SHP77 treated with DMSO at 0.1 percent for 48 hours (cell line): ENCODE results near the gene KIAA0232.
A peak's percentile ranks its signal among the peaks of the same experiment; 100 is the strongest.
"Not testable (repeated sequence)": the region's sequence is repeated elsewhere in the genome, so short reads cannot be mapped to it uniquely, and the experiment has no call there.

ENCODE experiments used
- DNase-seq: peaks from one replicate; lab custom pipeline; 2025; lab: John Stamatoyannopoulos, UW

KIAA0232 gene

GRCh38 chr4:6776920-6777635, 5.4 kb upstream of the KIAA0232 start:
- DNase-seq: no peak

- DNase-seq: no peak
Observed at GRCh38 chr4:6777636-6778281, 4.8 kb upstream of the KIAA0232 start.

GRCh38 chr4:6778435-6778834, 4.1 kb upstream of the KIAA0232 start:
- no peak for DNase-seq

DNA sequence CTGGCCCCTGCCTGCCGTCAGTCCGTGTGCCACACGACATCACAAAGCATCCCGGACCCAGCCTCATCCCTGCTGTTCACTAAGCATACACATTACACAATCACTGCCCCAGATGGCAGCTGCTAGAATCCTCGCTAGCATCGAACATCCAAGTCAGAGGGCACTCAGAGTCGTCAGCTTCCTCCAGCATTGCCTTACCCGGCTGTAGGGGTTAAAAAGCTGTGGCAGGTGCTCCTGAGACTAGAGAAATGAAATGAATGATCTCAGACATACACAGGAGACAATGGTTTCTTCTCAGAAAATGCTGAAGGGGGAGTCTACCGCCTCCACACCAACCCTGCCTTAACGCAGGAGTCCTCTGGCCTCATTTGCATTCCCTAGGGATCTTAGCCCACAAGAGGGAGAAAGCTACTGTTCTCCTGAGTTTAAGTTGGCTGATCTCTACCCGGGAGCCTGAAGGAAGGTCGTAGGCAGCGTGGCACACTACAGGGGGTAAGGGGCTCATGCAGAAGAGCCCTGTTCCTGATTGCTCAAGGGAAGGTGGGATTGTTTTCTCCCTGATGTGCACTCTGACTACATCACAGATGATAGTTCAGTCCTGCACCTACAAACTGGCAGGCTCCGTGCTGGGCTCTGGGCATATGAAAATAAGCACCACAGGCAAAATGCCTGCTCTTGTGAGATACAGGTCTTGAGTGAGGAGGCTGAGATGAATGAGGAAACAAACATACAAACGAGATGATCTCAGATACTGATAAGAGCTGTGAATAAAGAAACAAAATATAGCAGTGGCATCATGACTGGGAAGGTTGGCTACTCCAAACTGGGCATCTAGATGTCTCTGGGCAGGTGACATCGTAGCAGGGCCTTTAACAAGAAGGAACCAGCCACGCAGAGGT, 2.6 kb upstream of the KIAA0232 start:
- DNase-seq: peak; percentile 48

DNA sequence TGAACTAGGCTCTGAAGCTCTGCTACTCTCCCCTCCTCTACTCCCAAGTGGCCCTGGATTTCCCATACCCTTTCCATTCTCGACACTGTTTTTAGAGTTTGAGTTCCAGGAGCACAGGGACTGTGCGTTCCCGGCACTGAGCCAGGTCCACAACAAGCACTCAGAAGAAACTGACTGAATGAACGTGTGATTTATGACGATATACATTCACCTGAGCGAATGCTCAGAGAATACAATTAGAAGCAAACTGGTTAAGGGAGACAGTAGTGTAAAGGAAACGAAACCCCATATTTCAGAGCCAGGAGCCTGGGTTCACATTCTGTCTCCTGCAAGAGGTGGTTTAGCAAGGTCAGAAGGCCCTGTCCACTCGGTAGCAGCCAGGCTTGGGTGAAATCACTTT, 1.4 kb upstream of the KIAA0232 start:
- DNase-seq: no peak

GRCh38 chr4:6781561-6781960, 966 bp upstream of the KIAA0232 start:
- DNase-seq: no peak

- DNase-seq: no peak
Observed at GRCh38 chr4:6782846-6783110, 251 bp downstream of the KIAA0232 start.

DNA sequence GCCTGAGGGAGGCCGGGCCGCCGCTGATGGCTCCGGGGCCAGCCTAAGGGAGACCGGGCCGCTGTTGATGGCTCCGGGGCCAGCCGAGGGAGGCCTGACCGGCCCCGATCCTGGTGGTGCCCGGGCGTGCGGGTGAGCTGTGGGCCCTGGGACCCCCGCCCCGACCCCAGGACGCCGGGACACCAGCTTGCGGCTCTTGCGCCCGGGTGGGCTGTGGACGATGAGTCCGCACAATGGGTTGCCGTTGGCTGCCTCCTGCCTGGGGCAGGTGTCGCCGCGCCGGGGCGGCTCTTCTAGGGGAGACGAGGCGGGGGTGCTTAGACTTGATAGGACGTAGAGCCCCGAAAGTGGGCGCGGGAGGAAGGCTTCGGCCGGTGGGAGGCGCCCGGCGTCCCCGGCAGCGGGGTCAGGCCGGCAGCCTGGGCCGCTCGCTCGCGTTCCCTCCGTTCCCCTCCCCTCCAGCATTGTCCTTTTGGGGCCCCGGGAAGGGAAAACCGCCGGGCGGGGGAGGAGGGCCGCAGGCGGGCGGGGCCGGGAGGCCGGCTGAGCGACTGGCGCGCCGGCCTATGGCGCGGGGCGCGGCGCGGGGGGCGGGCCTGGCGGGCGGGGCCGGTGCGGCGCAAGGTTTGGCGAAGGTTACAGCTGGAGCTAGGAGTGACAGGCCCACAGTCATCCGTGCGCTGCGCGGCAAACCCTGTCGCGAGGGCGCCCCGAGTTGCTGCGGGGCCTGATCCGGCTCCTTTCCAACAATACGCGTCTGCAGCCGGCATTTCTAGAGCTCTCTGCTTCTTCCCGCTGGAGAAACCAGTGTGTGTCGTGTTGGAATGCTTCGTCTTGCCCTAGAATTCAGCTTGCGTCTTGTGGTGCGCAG, 819 bp downstream of the KIAA0232 start:
- DNase-seq: no peak

DNA sequence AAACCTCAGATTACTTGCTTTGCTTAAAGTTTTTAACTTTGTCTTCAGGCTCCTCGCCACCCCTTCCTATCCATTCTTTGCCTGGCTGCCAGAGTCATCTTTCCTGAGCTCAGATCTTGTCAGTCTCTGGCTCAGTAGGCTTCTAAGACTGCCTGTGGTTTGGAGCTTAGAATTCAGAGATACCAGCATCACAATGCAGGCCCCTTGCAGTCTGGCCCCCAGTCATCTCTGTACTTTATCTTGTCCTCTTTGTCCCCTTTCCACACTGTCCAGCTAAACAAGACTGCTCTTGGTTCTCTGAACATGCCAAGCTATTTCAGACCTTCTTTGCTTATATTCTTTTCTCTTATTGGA, 3.0 kb downstream of the KIAA0232 start:
- no peak for DNase-seq

GRCh38 chr4:6788123-6788522, 5.6 kb downstream of the KIAA0232 start:
- DNase-seq: no peak

DNA sequence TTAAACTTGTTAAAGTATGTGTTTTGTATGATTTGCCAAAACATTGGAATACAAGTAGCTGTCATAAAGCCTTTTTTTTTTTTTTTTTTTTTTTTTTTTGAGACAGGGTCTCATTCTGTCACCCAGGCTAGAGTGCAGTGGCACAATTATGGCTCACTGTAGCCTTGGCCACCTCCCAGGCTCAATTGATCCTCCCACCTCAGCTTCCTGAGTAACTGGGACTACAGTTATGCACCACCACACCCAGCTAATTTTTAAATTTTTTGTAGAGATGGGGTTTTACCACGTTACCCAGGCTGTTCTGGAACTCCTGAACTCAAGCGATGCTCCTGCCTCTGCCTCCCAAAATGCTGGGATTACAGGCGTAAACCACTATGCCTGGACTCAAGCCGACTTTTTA, 8.7 kb downstream of the KIAA0232 start:
- not testable (repeated sequence) for DNase-seq

- DNase-seq: not testable (repeated sequence)
Observed at GRCh38 chr4:6791796-6792195, 9.3 kb downstream of the KIAA0232 start.

- DNase-seq: no peak
Observed at GRCh38 chr4:6794189-6794588, 11.7 kb downstream of the KIAA0232 start.

DNA sequence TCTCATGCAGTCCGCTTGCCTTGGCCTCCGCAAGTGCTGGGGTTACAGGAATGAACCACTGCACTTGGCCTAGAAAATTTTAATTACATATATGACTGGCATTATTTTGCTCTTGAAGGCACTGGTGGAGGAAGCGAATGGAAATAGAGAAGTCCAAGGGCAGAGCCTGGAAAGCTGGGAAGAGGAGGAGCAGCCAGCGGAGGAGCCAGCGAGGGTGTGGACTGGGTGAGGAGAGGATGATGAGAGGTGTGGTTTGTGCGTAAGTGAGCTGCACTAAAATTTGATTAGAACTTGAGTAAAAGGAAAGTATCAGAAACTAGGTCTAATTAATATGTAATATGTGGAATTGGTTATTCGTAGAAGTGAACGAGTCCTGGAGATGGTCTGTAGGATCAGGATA, 13.3 kb downstream of the KIAA0232 start:
- no peak for DNase-seq

GRCh38 chr4:6797368-6797767, 14.8 kb downstream of the KIAA0232 start:
- DNase-seq: not testable (repeated sequence)

DNA sequence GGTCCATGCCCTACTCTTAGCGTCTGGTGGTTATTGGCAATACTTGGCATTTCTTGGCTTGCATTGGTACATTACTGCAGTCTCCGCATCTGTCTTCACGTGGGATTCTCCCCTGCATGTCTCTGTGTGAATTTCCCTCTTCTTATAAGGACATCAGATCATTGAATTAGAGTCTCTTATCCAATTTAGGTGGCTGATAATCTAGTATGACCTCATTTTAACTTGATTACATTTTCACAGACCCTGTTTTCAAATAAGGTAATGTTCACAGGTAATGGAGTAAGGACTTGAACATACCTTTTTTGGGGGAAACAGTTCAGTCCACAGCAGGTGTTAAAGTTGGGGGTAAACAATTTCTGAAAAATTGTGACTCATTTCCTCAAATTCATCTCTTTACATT, 16.6 kb downstream of the KIAA0232 start:
- DNase-seq: no peak

- DNase-seq: no peak
Observed at GRCh38 chr4:6802025-6802424, 19.5 kb downstream of the KIAA0232 start.

DNA sequence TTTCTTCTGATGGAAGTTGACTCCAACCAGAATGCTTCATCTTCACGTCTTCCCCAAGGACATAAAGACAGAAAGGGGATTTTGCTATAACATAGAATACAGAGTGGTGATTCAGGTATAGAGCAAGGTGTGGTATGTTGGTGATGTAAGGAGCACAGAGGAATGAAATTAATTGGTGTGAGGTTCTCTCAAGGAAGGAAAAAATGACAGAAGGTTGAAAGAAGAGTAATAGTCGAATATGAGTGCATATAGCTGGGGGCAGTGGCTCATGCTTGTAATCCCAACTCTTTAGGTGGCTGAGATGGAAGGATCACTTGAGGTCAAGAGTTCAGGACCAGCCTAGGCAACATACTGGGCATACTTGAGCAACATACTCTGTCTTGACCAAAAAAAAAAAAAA, 20.1 kb downstream of the KIAA0232 start:
- no peak for DNase-seq

- DNase-seq: no peak
Observed at GRCh38 chr4:6803246-6803645, 20.7 kb downstream of the KIAA0232 start.

GRCh38 chr4:6804082-6804752, 21.7 kb downstream of the KIAA0232 start:
- DNase-seq: no peak

- DNase-seq: no peak
Observed at GRCh38 chr4:6806924-6807626, 24.5 kb downstream of the KIAA0232 start.
